HL-60/S4 treated with phorbol 12-myristate 13-acetate at 8.2 ng/mL for 4 days and 3 days (cell line): ENCODE data around the gene SLC35D3.
"Not testable (repeated sequence)": the region's sequence is repeated elsewhere in the genome, so short reads cannot be mapped to it uniquely, and the experiment has no call there.

ENCODE experiments used
- in situ Hi-C: fragments of 300-500 bp; cut with MboI; formaldehyde crosslinking; loops from 2 replicates; pipeline ENCODE4 v1.15.0; 2022; ENCODE audit warnings: low sequenced_read_pairs

Gene SLC35D3

DNA sequence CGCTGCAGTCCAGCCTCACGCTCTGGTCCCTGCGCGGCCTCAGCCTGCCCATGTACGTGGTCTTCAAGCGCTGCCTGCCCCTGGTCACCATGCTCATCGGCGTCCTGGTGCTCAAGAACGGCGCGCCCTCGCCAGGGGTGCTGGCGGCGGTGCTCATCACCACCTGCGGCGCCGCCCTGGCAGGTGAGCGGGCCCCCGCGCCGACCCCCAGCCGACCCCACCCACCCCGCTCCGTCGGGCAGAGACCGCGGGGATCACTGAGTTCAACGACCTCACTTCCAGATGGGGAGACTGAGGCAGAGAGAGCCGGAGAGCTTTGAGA lies 545 bp downstream of the SLC35D3 start:
- in situ Hi-C loops = no loop called here

- in situ Hi-C loops = no loop called here
These were observed 1.2 kb downstream of the SLC35D3 start for GRCh38 chr6:136923116-136923953.

DNA sequence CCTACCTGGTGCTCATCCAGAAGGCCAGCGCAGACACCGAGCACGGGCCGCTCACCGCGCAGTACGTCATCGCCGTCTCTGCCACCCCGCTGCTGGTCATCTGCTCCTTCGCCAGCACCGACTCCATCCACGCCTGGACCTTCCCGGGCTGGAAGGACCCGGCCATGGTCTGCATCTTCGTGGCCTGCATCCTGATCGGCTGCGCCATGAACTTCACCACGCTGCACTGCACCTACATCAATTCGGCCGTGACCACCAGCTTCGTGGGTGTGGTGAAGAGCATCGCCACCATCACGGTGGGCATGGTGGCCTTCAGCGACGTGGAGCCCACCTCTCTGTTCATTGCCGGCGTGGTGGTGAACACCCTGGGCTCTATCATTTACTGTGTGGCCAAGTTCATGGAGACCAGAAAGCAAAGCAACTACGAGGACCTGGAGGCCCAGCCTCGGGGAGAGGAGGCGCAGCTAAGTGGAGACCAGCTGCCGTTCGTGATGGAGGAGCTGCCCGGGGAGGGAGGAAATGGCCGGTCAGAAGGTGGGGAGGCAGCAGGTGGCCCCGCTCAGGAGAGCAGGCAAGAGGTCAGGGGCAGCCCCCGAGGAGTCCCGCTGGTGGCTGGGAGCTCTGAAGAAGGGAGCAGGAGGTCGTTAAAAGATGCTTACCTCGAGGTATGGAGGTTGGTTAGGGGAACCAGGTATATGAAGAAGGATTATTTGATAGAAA lies 2.0 kb downstream of the SLC35D3 start:
- in situ Hi-C loops = no loop called here

- in situ Hi-C loops = no loop called here
These were observed 4.3 kb downstream of the SLC35D3 start for GRCh38 chr6:136926383-136926782.

DNA sequence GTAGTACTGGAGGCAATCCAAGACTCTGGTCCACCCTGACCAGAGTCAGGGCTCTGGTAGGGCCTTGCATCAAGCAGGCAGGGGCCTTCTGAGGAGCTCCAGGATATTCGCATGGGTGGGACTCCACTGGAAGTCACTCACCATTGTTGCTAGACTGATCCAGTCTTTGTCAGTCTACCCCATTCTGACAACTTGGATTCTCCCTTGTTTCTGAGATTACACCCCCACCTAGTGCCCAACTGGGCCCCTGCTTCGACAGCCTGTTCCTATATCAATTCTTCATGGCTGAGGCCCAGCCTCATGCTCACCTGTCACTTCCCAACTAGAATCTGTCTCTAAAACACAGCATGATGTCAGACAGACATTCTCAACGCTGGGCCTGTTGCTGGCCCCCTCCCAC lies 5.2 kb downstream of the SLC35D3 start:
- in situ Hi-C loops = no loop called here

DNA sequence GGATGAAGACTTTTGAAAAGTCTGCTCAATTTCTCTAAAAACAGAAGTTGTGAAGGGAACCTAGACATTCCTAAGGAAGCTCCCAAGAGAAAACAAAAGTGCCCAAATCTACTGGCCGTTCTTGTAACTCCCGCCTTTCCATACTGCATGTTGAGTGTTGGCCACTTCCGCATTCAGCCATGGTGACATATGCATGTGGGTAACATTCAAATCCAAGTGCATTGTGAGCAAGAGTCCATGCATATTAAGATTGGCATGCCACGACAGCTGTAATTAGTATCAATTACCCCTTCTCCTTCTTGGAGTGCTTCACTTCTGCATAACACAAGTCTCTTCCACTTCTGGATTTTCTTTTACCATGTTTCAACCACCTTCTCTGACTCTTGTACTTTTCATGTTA lies 8.4 kb downstream of the SLC35D3 start:
- in situ Hi-C loops = no loop called here

DNA sequence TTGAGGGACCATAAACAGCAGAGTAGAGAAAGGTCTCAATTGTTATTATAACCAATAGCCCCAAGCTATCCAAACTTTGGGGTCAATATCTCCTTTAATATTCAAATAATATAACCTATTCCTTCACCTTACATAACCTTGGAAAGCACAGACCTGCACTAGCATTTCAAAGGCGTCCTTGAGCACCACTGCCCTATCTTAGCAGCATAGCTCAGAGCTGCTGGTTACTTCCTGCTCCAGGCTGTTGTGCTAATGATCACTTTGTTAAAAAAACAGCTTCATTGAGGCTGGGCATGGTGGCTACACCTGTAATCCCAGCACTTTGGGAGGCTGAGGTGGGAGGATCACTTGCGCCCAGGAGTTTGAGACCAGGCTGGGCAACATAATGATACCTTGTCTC lies 10.5 kb downstream of the SLC35D3 start:
- in situ Hi-C loops = no loop called here

- in situ Hi-C loops = no loop called here
These were observed 23.0 kb downstream of the SLC35D3 start for GRCh38 chr6:136945072-136945471.

DNA sequence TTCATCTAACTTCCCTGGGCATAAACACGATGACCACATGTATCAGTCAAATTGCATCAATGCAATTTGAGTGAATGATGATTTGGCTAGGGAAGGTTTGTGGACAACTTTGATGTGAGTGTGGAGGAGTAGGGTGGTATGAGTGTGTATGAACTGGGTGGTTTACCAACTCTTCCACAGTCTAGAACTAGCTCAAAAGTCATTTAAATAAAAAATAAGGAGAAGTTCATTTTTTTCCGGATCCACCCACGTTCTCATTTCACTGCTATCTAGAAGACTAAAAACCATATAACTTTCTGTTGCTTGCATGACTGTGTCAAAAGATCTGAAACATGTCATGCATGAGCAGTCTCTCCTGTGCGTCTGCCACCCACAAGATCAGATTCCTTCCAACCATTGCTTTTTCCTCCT lies 23.6 kb downstream of the SLC35D3 start:
- in situ Hi-C loops = no loop called here

DNA sequence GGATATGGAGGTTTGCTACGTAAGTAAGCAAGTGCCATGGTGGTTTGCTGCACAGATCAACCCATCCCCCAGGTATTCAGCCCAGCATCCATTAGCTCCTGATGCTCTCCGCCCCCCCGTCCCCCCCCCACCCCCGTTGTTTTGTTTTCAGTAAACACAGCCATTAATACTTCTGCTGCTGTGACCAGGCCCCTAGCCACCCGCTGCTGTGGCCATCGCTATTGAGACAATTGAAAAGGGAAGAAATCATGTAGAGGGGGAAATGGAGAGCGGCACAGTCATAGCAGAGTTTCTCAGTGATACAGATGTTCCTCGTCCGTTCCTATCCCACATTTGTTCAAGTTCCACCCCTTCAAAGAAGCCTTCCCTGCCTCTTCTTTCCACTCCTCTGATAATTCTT lies 24.9 kb downstream of the SLC35D3 start:
- in situ Hi-C loops = no loop called here

- in situ Hi-C loops = not testable (repeated sequence)
These were observed 27.9 kb downstream of the SLC35D3 start for GRCh38 chr6:136949957-136950356.

GRCh38 chr6:136950436-136951126 lies 28.5 kb downstream of the SLC35D3 start:
- in situ Hi-C loops = no loop called here

DNA sequence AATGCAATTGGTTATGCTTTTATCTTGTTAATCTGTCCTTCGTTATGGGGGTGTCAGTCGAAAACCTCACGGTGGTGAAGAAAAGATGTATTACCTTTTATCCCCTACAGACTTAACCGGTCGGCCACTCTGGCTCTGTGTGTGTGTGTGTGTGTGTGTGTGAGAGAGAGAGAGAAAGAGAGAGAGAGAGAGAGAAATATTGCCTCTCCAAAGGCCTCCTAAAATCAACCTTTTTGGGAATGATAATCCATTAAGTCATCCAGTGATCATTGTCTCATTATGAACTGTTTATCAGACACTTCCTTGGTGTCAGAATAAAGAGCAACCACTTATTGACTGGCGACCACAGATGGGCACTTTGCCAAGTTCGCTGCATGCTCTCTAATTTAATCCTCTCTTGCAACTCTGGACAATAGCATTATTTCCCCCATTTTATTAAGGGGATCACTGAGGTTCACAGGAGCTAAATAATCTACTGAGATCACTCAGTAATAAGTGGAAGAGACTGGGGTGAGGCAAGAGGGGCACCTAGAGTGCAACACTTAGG lies 30.7 kb downstream of the SLC35D3 start:
- in situ Hi-C loops = no loop called here

DNA sequence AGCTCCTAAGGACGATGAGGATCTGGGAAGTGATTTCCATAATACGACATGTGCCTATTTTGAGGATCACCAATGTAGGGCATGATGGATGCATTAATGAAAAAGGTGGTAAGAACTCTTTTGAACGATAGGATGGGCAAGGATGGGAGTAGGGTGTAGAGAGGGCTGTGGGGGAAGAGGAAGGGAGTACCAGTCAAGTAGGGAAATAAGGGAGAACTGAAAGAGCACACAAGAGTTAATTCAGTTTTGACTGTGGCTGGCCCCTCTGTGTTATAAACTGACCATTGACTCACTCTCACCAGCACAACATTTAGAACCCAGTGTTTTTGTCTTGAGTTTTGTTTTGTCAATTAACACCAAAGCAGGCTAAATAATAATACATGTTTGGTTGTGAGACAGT lies 33.0 kb downstream of the SLC35D3 start:
- in situ Hi-C loops = no loop called here

DNA sequence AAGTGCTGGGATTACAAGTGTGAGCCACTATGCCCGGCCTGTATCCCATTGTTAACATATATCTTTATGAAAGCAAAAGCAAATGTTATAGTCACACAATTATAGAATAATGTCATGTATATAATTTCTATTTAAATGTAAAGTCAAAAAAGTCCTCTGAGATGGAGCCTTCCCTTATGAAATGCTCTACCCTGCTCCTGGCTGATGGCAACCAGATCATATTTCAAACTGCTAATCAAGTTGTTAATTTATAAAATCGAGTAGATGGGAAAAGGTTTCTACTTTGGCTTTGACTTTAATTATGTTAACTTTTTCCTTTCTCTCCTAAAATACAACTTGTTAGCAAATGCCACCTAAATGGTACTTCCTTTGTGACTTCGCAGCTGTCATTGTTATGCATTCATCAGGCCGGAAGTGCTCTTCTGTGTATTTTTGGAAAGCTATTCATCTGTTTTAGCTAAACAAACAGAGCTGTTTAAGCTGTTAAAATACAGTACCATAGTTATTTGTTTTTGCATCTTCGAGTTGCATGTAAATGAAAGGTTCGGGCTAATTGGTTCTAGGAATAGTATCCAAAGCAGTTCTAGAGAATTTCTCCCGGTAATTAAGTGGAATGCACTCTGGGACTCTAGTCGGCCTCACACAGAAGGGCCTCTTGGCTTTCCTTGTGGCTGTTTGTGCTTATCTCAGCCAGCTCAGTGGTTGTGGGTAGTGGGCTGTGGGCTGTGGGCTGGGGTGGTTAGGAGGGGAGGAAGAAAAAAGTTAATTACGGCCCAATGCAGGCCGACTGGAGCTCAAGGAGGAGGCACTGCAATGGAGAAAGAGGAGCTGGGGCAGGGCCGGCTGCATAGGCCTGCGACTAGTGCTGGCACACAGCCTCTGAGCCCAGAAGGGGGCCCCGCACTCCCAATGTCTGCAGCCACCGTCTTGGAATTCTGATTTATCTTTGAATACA lies 34.8 kb downstream of the SLC35D3 start:
- in situ Hi-C loops = no loop called here

DNA sequence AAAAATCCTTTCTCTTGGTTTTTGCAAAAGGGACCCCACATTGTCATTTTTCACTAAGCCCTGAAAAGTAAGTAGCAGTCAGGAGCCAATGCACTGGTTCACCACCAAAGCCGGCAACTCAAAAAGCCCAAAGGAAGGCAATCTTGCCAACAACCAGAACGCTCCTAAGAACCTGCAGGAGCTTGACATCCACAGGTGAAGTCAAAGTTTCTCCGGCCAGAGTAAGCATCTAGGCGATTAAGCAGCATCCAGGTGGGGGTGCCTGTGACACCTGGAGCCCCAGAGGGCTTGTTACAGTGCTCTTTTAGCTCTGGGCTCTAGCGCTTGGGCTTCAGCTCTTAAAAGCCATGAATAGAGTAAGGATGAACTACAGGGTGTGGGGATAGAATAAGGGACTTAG lies 36.1 kb downstream of the SLC35D3 start:
- in situ Hi-C loops = no loop called here

GRCh38 chr6:136959471-136959891 lies 37.4 kb downstream of the SLC35D3 start:
- in situ Hi-C loops = no loop called here

DNA sequence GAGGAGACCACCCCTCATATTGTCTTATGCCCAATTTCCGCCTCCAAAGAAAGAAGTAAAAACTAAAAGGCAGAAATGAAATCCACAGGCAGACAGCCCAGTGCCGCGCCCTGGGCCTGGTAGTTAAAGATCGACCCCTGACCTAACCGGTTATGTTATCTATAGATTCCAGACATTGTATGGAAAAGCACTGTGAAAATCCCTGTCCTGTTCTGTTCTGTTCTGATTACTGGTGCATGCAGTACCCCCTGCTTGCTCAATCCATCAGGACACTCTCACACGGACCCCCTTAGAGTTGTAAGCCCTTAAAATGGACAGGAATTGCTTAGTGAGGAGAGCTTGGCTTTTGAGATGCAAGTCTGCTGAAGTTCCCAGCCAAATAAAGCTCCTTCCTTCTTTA lies 37.8 kb downstream of the SLC35D3 start:
- in situ Hi-C loops = not testable (repeated sequence)

- in situ Hi-C loops = no loop called here
These were observed 38.7 kb downstream of the SLC35D3 start for GRCh38 chr6:136960781-136961180.

- in situ Hi-C loops = no loop called here
These were observed 39.7 kb downstream of the SLC35D3 start for GRCh38 chr6:136961848-136962247.
